Upper lobe of left lung (tissue), 6 donors: ENCODE results near the gene SND1. TPM values are rescaled to one million over a fixed set of nuclear protein-coding genes. Genes with fewer than 3 reads are reported as not detected.

Experiments used
- ATAC-seq, 2 donors: fragments of 200-7000 bp; cut with Tn5 transposase; one replicate each; pipeline ENCODE4 v1.9.1; 2022; ENCODE audit warnings: mild to moderate bottlenecking in 2 of 2, moderate library complexity in 2 of 2; ENCODE audit not compliant: low FRiP score in 2 of 2
- DNase-seq, 2 donors: peaks; one replicate each; pipeline ENCODE4 v3.0.0-alpha.2; 2019 to 2020
- H3K27ac ChIP-seq, 4 donors: fragments of 200-600 bp; sonication (generic); one replicate each; pipeline ENCODE4 v1.5.1; 2016 to 2019
- H3K27me3 ChIP-seq, 4 donors: fragments of 200-600 bp; sonication (generic); one replicate each; pipeline ENCODE4 v1.5.1; 2017 to 2019
- H3K36me3 ChIP-seq, 4 donors: fragments of 200-600 bp; sonication (generic); one replicate each; pipeline ENCODE4 v1.5.1; 2016 to 2019
- H3K4me1 ChIP-seq, 4 donors: fragments of 200-600 bp; sonication (generic); one replicate each; pipeline ENCODE4 v1.5.1; 2018 to 2019
- H3K4me3 ChIP-seq, 4 donors: fragments of 200-600 bp; sonication (generic); one replicate each; pipeline ENCODE4 v1.5.1; 2017 to 2019; ENCODE audit warnings: mild to moderate bottlenecking in 2 of 4, moderate library complexity in 1 of 4
- H3K9me3 ChIP-seq, 4 donors: fragments of 200-600 bp; sonication (generic); one replicate each; pipeline ENCODE4 v1.5.1; 2018 to 2019
- CTCF ChIP-seq, 6 experiments: fragments of 450-650 bp in 4 of 6; fragments of 200-600 bp in 2 of 6; sonication (generic) in 2 of 6; IDR thresholded peaks; one replicate each; pipeline ENCODE4 v1.5.1; 2016 to 2019; ENCODE audit warnings: antibody characterized with exemption in 6 of 6
- EP300 ChIP-seq, 4 donors: sonication (generic); formaldehyde crosslinking; IDR thresholded peaks; one replicate each; pipeline ENCODE4 v1.5.1; 2017; ENCODE audit warnings: antibody characterized with exemption in 4 of 4, control low read depth in 2 of 4
- POLR2A ChIP-seq, 4 donors: fragments of 450-650 bp; IDR thresholded peaks; one replicate each; pipeline ENCODE4 v1.5.1; 2016 to 2017; ENCODE audit warnings: antibody characterized with exemption in 4 of 4, mild to moderate bottlenecking in 2 of 4
- POLR2AphosphoS5 ChIP-seq, 2 donors: sonication (generic); formaldehyde crosslinking; IDR thresholded peaks; one replicate each; pipeline ENCODE4 v1.5.1; 2017; ENCODE audit warnings: antibody characterized with exemption in 2 of 2
- WGBS, 2 donors: methylation state at CpG; one replicate each; pipeline ENCODE4 v1.1.5; 2017 to 2018; 5-methylcytosine and 5-hydroxymethylcytosine counted together
- total RNA-seq, 6 donors: library from RNA; depleted of rRNA in 4 of 6; stranded (reverse); fragments of >200 nt in 4 of 6; gene quantifications; one replicate each; pipeline versions ENCODE4 v1.1.0 to v1.2.1, GENCODE V29; 2016 to 2021
- donor health status: DM: no; HTN: no; CAD: no; lungs with moderate emphysema.
- donor health status: DM: no; HTN: yes; CAD: no; lungs with severe emphysema.

SND1 gene
- total RNA-seq, 6 donors from 2014 or later = 107 to 167 (median 121) TPM

- Histone ChIP-seq H3K9me3 (no peaks in the 10 kb centered on the region), H3K27ac (no peak overlapping the region), H3K27me3 (no peaks in the 10 kb centered on the region), H3K4me1 (no peaks in the 10 kb centered on the region), H3K4me3 (no peak overlapping the region), H3K36me3 (no peaks in the 10 kb centered on the region)
- DNase-seq (no peak), ATAC-seq (no peak)
- TF ChIP-seq EP300 (IDR thresholded peaks at IDR 0.05) = no peak
- TF ChIP-seq POLR2A (IDR thresholded peaks at IDR 0.05) = no peak
- no peak for TF ChIP-seq POLR2AphosphoS5 (IDR thresholded peaks at IDR 0.05)
- TF ChIP-seq CTCF (IDR thresholded peaks at IDR 0.05) = no peak
- WGBS, 2 donors = 83 to 100% methylated on average over 1 to 2 of the region's 2 CpGs
Measured at GRCh38 chr7:128042012-128042411, 390.0 kb downstream of the SND1 start.

- DNase-seq (no peak), ATAC-seq (no peak)
- 62 to 84% methylated on average over 5 of the region's 5 CpGs for WGBS, 2 donors
- H3K27me3 ChIP-seq = no peaks in the 10 kb centered on the region
- no peaks in the 10 kb centered on the region for H3K36me3 ChIP-seq
- TF ChIP-seq POLR2A (IDR thresholded peaks at IDR 0.05) (no peak), EP300 (IDR thresholded peaks at IDR 0.05) (no peak), CTCF (IDR thresholded peaks at IDR 0.05) (no peak), POLR2AphosphoS5 (IDR thresholded peaks at IDR 0.05) (no peak)
- H3K4me3 ChIP-seq = no peak overlapping the region
- H3K4me1 ChIP-seq = no peaks in the 10 kb centered on the region
- H3K9me3 ChIP-seq = no peaks in the 10 kb centered on the region
- H3K27ac ChIP-seq = no peak overlapping the region
Measured at GRCh38 chr7:128044064-128044463, 392.1 kb downstream of the SND1 start.

GRCh38 chr7:128045158-128045557 lies 393.2 kb downstream of the SND1 start:
- H3K4me3 ChIP-seq = no peak overlapping the region
- no peak overlapping the region for H3K27ac ChIP-seq
- H3K27me3 ChIP-seq = no peaks in the 10 kb centered on the region
- H3K9me3 ChIP-seq = no peaks in the 10 kb centered on the region
- no peak for DNase-seq
- no peaks in the 10 kb centered on the region for H3K4me1 ChIP-seq
- WGBS, 2 donors = 73 to 88% methylated on average over 1 of the region's 1 CpG
- ATAC-seq = no peak
- no peaks in the 10 kb centered on the region for H3K36me3 ChIP-seq
- TF ChIP-seq EP300 (IDR thresholded peaks at IDR 0.05) (no peak), POLR2A (IDR thresholded peaks at IDR 0.05) (no peak)

- no peaks in the 10 kb centered on the region for H3K9me3 ChIP-seq
- ATAC-seq (no peak), DNase-seq (no peak)
- no peak overlapping the region for H3K27ac ChIP-seq
- TF ChIP-seq EP300 (IDR thresholded peaks at IDR 0.05) (no peak), CTCF (IDR thresholded peaks at IDR 0.05) (no peak), POLR2A (IDR thresholded peaks at IDR 0.05) (no peak)
- 82 to 93% methylated on average over 1 of the region's 1 CpG for WGBS, 2 donors
- H3K27me3 ChIP-seq = no peaks in the 10 kb centered on the region
- H3K4me1 ChIP-seq = no peaks in the 10 kb centered on the region
- no peaks in the 10 kb centered on the region for H3K36me3 ChIP-seq
- no peak overlapping the region for H3K4me3 ChIP-seq
Measured at GRCh38 chr7:128045766-128046165, 393.8 kb downstream of the SND1 start.

GRCh38 chr7:128052404-128052803 lies 400.4 kb downstream of the SND1 start:
- H3K9me3 ChIP-seq = no peaks in the 10 kb centered on the region
- ATAC-seq = no peak
- peaks cover 0 to 7% (median 2%) of the 10 kb centered on the region in 4 donors for H3K36me3 ChIP-seq
- no peak overlapping the region for H3K4me3 ChIP-seq
- H3K27me3 ChIP-seq = no peaks in the 10 kb centered on the region
- no peak overlapping the region for H3K27ac ChIP-seq
- no peak for DNase-seq
- peaks cover 11 to 15% (median 11%) of the 10 kb centered on the region in 4 donors for H3K4me1 ChIP-seq
- WGBS, 2 donors = 77 to 85% methylated on average over 5 to 9 of the region's 9 CpGs
- TF ChIP-seq EP300 (IDR thresholded peaks at IDR 0.05) (no peak), CTCF (IDR thresholded peaks at IDR 0.05) (no peak), POLR2A (IDR thresholded peaks at IDR 0.05) (no peak), POLR2AphosphoS5 (IDR thresholded peaks at IDR 0.05) (no peak)
